KG1 (cell line): ENCODE results near the gene CYSRT1.
"Not testable (repeated sequence)": the region's sequence is repeated elsewhere in the genome, so short reads cannot be mapped to it uniquely, and the experiment has no call there.

Source experiments
- DNase-seq: peaks from one replicate; lab custom pipeline; 2025; lab: John Stamatoyannopoulos, UW

Gene CYSRT1

GRCh38 chr9:137237759-137238726, 13.1 kb downstream of the CYSRT1 start:
- DNase-seq = no peak

- DNase-seq = not testable (repeated sequence)
These were observed 14.7 kb downstream of the CYSRT1 start for GRCh38 chr9:137239541-137240200.

GRCh38 chr9:137240318-137240840, 15.4 kb downstream of the CYSRT1 start:
- peak; percentile 81 for DNase-seq

- peak; percentile 96 for DNase-seq
These were observed 16.0 kb downstream of the CYSRT1 start, which contains the start of gene TUBB4B for GRCh38 chr9:137240841-137241489. Gene TUBB4B, plus strand, starts transcription at chr9:137241287. Its CDS starts 74 bp downstream, at chr9:137241361.

- DNase-seq = no peak
These were observed 16.7 kb downstream of the CYSRT1 start for GRCh38 chr9:137241490-137242268.

- DNase-seq = no peak
These were observed 17.6 kb downstream of the CYSRT1 start for GRCh38 chr9:137242269-137243203.

- DNase-seq = not testable (repeated sequence)
These were observed 18.3 kb downstream of the CYSRT1 start for GRCh38 chr9:137243266-137243625.

- no peak for DNase-seq
These were observed 18.9 kb downstream of the CYSRT1 start for GRCh38 chr9:137243626-137244485.

- DNase-seq = no peak
These were observed 19.8 kb downstream of the CYSRT1 start for GRCh38 chr9:137244486-137245449.

- DNase-seq = no peak
These were observed 20.8 kb downstream of the CYSRT1 start for GRCh38 chr9:137245450-137246421.

GRCh38 chr9:137247135-137247915, 22.4 kb downstream of the CYSRT1 start:
- no peak for DNase-seq

GRCh38 chr9:137247916-137248175, 22.9 kb downstream of the CYSRT1 start:
- no peak for DNase-seq

GRCh38 chr9:137250329-137251193, 25.6 kb downstream of the CYSRT1 start:
- no peak for DNase-seq

- no peak for DNase-seq
These were observed 26.2 kb downstream of the CYSRT1 start, which contains the start of gene STPG3 for GRCh38 chr9:137251194-137251461. Gene STPG3, plus strand, starts transcription at chr9:137251286. Its CDS starts 1 bp downstream, at chr9:137251287.

GRCh38 chr9:137251490-137252268, 26.7 kb downstream of the CYSRT1 start:
- DNase-seq = no peak
